Medulla oblongata (tissue), 1 donor: ENCODE measurements around the gene CDK13.
"Not testable (repeated sequence)": the region's sequence is repeated elsewhere in the genome, so short reads cannot be mapped to it uniquely, and the experiment has no call there.

Source experiments
- DNase-seq: peaks from one replicate; pipeline ENCODE4 v3.0.0-alpha.2; 2015; ENCODE audit errors: extremely low spot score

CDK13 gene

DNA sequence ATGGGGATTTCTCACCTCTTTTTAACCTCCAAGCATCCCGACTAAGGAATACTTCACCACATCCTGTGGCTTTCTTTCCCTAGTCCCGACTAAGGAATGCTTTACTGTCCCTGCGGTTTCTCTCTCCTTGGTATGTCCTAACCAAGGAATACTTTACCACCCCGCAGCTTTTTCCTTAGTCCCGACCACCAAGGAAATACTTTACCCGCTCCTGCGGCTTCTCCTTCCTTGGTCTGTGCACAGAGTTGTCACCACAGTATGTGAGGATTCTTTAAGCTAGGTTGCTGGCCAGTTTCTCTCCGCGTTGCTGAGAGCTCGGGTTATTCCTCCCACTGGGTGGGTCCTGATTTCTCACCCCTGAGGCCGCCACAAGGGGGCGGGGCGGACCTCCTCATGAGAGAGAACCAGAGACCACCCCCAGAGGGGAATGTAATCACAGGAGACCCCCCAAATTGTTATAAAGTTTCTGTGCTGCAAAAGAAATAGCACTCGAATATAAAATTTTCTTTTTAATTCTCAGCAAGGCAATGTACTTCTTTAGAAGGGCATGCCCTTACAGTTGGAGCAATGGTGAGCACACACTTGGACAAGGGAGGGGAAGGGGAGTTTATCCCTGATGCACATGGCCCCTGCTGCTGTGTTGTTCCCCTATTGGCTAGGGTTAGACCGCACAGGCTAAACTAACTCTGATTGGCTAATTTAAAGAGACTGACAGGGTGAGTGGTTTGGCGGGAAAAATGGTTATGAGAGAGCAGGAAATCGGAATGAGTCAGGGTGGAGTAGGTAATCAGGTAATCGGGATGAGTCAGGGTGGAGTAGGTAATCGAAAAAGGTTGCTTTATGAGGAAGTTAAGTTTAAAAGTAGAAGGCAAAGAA lies 197.6 kb downstream of the CDK13 start:
- DNase-seq = no peak

DNA sequence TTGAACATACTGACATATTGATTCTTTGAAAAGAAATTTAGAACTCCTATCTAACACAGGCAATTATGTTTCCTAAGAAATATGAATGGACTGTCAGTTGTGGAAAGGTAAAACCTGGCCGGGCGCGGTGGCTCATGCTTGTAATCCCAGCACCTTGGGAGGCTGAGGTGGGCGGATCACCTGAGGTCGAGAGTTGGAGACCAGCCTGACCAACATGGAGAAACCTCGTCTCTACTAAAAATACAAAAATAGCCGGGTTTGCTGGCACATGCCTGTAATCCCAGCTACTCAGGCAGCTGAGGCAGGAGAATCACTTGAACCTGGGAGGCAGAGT lies 198.2 kb downstream of the CDK13 start:
- not testable (repeated sequence) for DNase-seq

GRCh38 chr7:40148671-40149070 lies 198.6 kb downstream of the CDK13 start:
- DNase-seq = no peak
